HEK293 (cell line): Measurements from ENCODE around the gene NEAT1.

Experiments used
- CTCF ChIP-seq: fragments of 450-650 bp; formaldehyde crosslinking; IDR thresholded peaks from 2 replicates; pipeline ENCODE4 v1.5.1; 2016; ENCODE audit warnings: missing biosample characterization, missing genetic modification characterization
- GLI4 ChIP-seq: fragments of 450-650 bp; formaldehyde crosslinking; IDR thresholded peaks from 2 replicates; pipeline ENCODE4 v1.5.1; 2016; ENCODE audit warnings: missing biosample characterization, missing genetic modification characterization
- GLIS1 ChIP-seq: fragments of 450-650 bp; formaldehyde crosslinking; IDR thresholded peaks from 2 replicates; pipeline ENCODE4 v1.5.1; 2016; ENCODE audit warnings: missing biosample characterization, missing genetic modification characterization
- HOXA7 ChIP-seq: sonication (generic); formaldehyde crosslinking; IDR thresholded peaks from 2 replicates; pipeline ENCODE4 v1.8.1; 2022; ENCODE audit warnings: missing genetic modification reagents, borderline replicate concordance
- KLF10 ChIP-seq: fragments of 450-650 bp; IDR thresholded peaks from 2 replicates; pipeline ENCODE4 v1.5.1; 2018; ENCODE audit warnings: missing biosample characterization, mild to moderate bottlenecking, missing genetic modification characterization
- PRDM10 ChIP-seq: fragments of 450-650 bp; formaldehyde crosslinking; IDR thresholded peaks from 2 replicates; pipeline ENCODE4 v1.5.1; 2016; ENCODE audit warnings: missing biosample characterization, missing genetic modification characterization
- REST ChIP-seq: fragments of 450-650 bp; formaldehyde crosslinking; IDR thresholded peaks from 2 replicates; pipeline ENCODE4 v1.5.1; 2016; ENCODE audit warnings: missing biosample characterization, missing genetic modification characterization
- ZBTB20 ChIP-seq: fragments of 450-650 bp; formaldehyde crosslinking; IDR thresholded peaks from 2 replicates; pipeline ENCODE4 v1.5.1; 2016; ENCODE audit warnings: missing biosample characterization, missing genetic modification characterization
- ZNF274 ChIP-seq, 2 experiments: fragments of 200-500 bp in 1 of 2; fragments of 450-650 bp in 1 of 2; sonication (Bioruptor generic) in 1 of 2; formaldehyde crosslinking in 1 of 2; IDR thresholded peaks; 2 replicates each; pipeline versions ENCODE4 v1.5.1 to v1.6.1; 2014 to 2016; ENCODE audit warnings: borderline replicate concordance in 1 of 2, inconsistent platforms in 1 of 2, low read length in 1 of 2, missing biosample characterization in 1 of 2, missing genetic modification characterization in 1 of 2
- ZNF398 ChIP-seq: fragments of 450-650 bp; formaldehyde crosslinking; IDR thresholded peaks from 2 replicates; pipeline ENCODE4 v1.5.1; 2017; ENCODE audit warnings: missing biosample characterization, missing genetic modification characterization

GRCh38 chr11:65418681-65419459 is 3.7 kb upstream of the NEAT1 start:
- TF ChIP-seq ZBTB20, result peak; percentile 51; the same call in 1 of the 2 replicates
- TF ChIP-seq CTCF (tag by site-specific recombination), result no peak
- peak; percentile 94 for TF ChIP-seq KLF10 (tag by site-specific recombination)
- no peak for TF ChIP-seq REST
- TF ChIP-seq GLIS1, result peak; percentile 69
- no peak for TF ChIP-seq GLI4 (tag by site-specific recombination)
- peak; percentile 88 for TF ChIP-seq PRDM10 (tag by site-specific recombination)
- TF ChIP-seq HOXA7 (CRISPR knock-in tag), result no peak
- TF ChIP-seq ZNF398 (tag by site-specific recombination), result peak; percentile 84
- no peak for TF ChIP-seq ZNF274 (IDR thresholded peaks at IDR 0.05; ENCODE audit: low read length)
- no peak for TF ChIP-seq ZNF274 (tag by site-specific recombination; IDR thresholded peaks at IDR 0.05; ENCODE audit: borderline replicate concordance)
